HAP-1 (cell line): ENCODE measurements around the gene S1PR4.
A peak's percentile ranks its signal among the peaks of the same experiment; 100 is the strongest.

Experiments
- DNase-seq, 2 experiments: peaks; one replicate each; pipeline ENCODE4 v3.0.0-alpha.2; 2016 to 2020; ENCODE audit warnings: low spot score in 2 of 2
- H3K27me3 ChIP-seq: fragments of 250-450 bp; sonication (Bioruptor Pico); 2 replicates; pipeline ENCODE4 v1.5.1; 2020; ENCODE audit warnings: low read depth, mild to moderate bottlenecking, moderate library complexity
- H3K36me3 ChIP-seq: fragments of 250-450 bp; sonication (Bioruptor Pico); replicated peaks from 2 replicates; pipeline ENCODE4 v1.5.1; 2020; ENCODE audit warnings: mild to moderate bottlenecking
- H3K4me1 ChIP-seq: fragments of 250-450 bp; sonication (Bioruptor Pico); 2 replicates; pipeline ENCODE4 v1.5.1; 2020; ENCODE audit warnings: mild to moderate bottlenecking
- H3K4me3 ChIP-seq: fragments of 250-450 bp; sonication (Bioruptor Pico); 2 replicates; pipeline ENCODE4 v1.5.1; 2020; ENCODE audit warnings: mild to moderate bottlenecking, moderate library complexity
- H3K9me3 ChIP-seq: fragments of 250-450 bp; sonication (Bioruptor Pico); 2 replicates; pipeline ENCODE4 v1.5.1; 2020; ENCODE audit warnings: mild to moderate bottlenecking, moderate library complexity
- in situ Hi-C: fragments of 300-500 bp; cut with MboI; formaldehyde crosslinking; loops from 3 replicates; pipeline ENCODE4 v1.14.3; 2020; ENCODE audit warnings: low sequenced_read_pairs, inconsistent platforms, mixed read lengths

S1PR4 gene

GRCh38 chr19:3179739-3180293 lies 1.2 kb downstream of the S1PR4 start:
- no peaks in the 10 kb centered on the region for H3K27me3 ChIP-seq
- no peaks in the 10 kb centered on the region for H3K9me3 ChIP-seq
- H3K4me3 ChIP-seq: no peak overlapping the region
- in situ Hi-C loops: no loop called here
- no peaks in the 10 kb centered on the region for H3K4me1 ChIP-seq
- DNase-seq: no peak
- H3K36me3 ChIP-seq: no peaks in the 10 kb centered on the region

GRCh38 chr19:3183721-3184641 lies 5.4 kb downstream of the S1PR4 start:
- Histone ChIP-seq H3K4me1 (peaks cover 5% of the 10 kb centered on the region; the same call in 1 of the 2 replicates), H3K36me3 (peaks cover 18% of the 10 kb centered on the region), H3K27me3 (no peaks in the 10 kb centered on the region), H3K4me3 (no peak overlapping the region; the same call in 1 of the 2 replicates), H3K9me3 (no peaks in the 10 kb centered on the region)
- DNase-seq: no peak
- in situ Hi-C loops: no loop called here

DNA sequence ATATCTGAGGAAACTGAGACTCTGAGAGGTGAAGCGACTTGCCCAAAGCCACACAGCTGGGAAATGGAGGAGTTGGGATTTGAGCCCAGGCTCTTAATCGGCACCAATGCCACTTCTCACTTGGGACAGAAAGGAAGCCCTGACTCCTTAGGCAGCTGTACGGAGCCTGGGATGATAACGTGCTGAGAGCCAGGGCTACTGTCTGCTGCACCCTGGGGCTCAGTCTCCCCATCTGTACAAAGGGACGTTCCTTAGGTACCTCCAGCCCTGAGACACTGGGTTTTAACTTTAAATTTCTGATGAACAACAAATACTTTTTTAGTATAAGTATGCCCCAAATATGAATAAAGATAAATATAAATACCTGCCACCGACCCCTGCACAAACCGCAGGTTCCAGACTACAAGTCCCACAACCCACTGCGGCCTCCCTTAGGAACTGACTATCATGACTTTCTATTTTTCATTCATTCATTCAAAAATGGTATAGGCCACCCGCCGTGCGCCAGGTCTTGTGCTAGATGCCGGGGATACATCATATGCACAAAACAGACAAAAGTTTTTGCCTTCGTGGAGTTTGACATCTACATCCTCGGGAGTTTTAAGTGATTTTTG lies 6.4 kb downstream of the S1PR4 start:
- H3K36me3 ChIP-seq: peaks cover 22% of the 10 kb centered on the region
- H3K27me3 ChIP-seq: no peaks in the 10 kb centered on the region
- peak; percentile 70 to 79 for DNase-seq
- peaks cover 5% of the 10 kb centered on the region; the same call in 1 of the 2 replicates for H3K4me1 ChIP-seq
- in situ Hi-C loops: no loop called here
- no peaks in the 10 kb centered on the region for H3K9me3 ChIP-seq
- H3K4me3 ChIP-seq: peak overlapping the region; percentile 88

DNA sequence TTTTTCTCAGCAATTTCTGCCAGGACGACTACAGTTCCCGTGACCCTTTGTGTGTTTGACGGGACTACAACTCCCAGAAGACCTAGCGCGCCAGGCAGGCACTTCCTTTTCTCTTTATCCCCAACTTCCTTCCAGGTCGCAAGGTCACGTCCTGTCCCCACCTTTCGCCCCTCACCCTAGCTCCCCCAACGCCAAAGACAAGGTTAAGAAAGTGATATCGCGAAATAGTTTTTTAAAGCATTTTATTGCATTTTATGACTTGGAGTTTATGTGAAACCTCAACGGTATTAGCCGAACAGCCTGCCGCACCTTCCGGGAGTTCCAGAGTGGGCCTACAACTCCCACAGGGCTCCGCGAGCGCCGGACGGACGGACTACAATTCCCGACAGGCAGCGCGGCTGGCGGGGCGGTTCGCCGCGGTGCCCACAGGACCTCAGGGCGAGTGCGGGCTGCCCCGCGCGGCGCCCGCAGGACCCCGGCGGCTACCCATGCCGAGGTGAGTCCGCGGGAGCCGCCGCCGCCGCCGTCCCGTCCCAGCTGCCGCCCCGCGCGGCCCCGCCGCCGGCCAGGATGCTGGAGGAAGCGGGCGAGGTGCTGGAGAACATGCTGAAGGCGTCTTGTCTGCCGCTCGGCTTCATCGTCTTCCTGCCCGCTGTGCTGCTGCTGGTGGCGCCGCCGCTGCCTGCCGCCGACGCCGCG lies 7.0 kb downstream of the S1PR4 start, which contains the start of gene NCLN:
Gene NCLN, plus strand, starts transcription at position 470 of the 699 bp plus-strand sequence. Its CDS starts 101 bp downstream, at position 571.
- no peaks in the 10 kb centered on the region for H3K9me3 ChIP-seq
- peak; percentile 94 to 96 for DNase-seq
- peak within 1 kb of the TSS; percentile 88 for H3K4me3 ChIP-seq
- H3K27me3 ChIP-seq: no peaks in the 10 kb centered on the region
- in situ Hi-C loops: no loop called here
- peaks cover 5% of the 10 kb centered on the region; the same call in 1 of the 2 replicates for H3K4me1 ChIP-seq
- peaks cover 22% of the 10 kb centered on the region for H3K36me3 ChIP-seq

- no peaks in the 10 kb centered on the region for H3K27me3 ChIP-seq
- in situ Hi-C loops: no loop called here
- peak overlapping the region; percentile 88 for H3K4me3 ChIP-seq
- peaks cover 24% of the 10 kb centered on the region for H3K36me3 ChIP-seq
- no peak for DNase-seq
- H3K9me3 ChIP-seq: no peaks in the 10 kb centered on the region
- peaks cover 5% of the 10 kb centered on the region; the same call in 1 of the 2 replicates for H3K4me1 ChIP-seq
These were observed 7.7 kb downstream of the S1PR4 start for GRCh38 chr19:3186160-3186688.

DNA sequence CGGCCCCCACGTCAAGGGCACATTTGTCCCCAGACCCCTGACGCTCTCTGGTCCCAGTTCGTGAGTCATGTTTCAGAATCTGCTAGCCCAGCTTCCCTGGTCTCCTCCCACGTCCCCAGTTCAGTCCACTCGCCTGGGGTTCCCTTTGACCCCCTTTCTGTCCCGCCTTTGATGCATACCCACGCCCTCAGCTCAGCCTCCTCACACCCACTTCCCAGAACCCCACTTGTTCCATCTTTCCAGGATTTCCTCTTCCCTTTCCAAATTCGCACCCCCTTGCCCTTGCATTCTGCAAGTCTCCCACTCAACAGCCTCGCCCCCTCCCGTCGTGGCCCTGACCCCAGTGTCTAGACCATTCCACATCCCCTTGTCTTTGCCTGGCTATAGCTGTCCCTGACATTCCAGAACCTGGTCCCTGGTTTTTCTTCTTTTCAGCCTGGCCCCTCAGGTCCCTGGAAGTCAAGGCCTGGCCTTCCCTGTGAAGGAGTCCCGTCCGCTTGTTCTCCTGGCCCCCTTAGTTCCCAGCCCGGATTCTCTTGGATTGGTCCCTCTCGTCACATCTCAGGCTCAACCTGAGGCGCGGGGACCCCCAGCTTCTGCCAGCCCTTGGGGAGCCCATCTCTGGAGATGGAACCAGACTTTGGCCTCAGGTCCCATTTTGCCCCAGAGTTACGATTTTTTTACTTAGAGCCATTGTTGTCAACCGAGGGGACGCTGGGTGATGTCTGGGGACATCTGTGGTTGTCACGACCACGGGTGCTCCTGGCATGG lies 8.5 kb downstream of the S1PR4 start:
- Histone ChIP-seq H3K9me3 (no peaks in the 10 kb centered on the region), H3K27me3 (no peaks in the 10 kb centered on the region), H3K36me3 (peaks cover 28% of the 10 kb centered on the region), H3K4me3 (peak overlapping the region; percentile 88), H3K4me1 (peaks cover 5% of the 10 kb centered on the region; the same call in 1 of the 2 replicates)
- no peak for DNase-seq
- in situ Hi-C loops: no loop called here

GRCh38 chr19:3187662-3188511 lies 9.3 kb downstream of the S1PR4 start:
- H3K4me1 ChIP-seq: peaks cover 5% of the 10 kb centered on the region; the same call in 1 of the 2 replicates
- peaks cover 28% of the 10 kb centered on the region for H3K36me3 ChIP-seq
- in situ Hi-C loops: no loop called here
- H3K4me3 ChIP-seq: peak overlapping the region; percentile 88; the same call in 1 of the 2 replicates
- DNase-seq: no peak
- no peaks in the 10 kb centered on the region for H3K27me3 ChIP-seq
- no peaks in the 10 kb centered on the region for H3K9me3 ChIP-seq

GRCh38 chr19:3188627-3189596 lies 10.3 kb downstream of the S1PR4 start:
- no peak for DNase-seq
- Histone ChIP-seq H3K36me3 (peaks cover 32% of the 10 kb centered on the region), H3K27me3 (no peaks in the 10 kb centered on the region), H3K4me3 (no peak overlapping the region), H3K4me1 (peaks cover 5% of the 10 kb centered on the region; the same call in 1 of the 2 replicates), H3K9me3 (no peaks in the 10 kb centered on the region)
- in situ Hi-C loops: no loop called here

DNA sequence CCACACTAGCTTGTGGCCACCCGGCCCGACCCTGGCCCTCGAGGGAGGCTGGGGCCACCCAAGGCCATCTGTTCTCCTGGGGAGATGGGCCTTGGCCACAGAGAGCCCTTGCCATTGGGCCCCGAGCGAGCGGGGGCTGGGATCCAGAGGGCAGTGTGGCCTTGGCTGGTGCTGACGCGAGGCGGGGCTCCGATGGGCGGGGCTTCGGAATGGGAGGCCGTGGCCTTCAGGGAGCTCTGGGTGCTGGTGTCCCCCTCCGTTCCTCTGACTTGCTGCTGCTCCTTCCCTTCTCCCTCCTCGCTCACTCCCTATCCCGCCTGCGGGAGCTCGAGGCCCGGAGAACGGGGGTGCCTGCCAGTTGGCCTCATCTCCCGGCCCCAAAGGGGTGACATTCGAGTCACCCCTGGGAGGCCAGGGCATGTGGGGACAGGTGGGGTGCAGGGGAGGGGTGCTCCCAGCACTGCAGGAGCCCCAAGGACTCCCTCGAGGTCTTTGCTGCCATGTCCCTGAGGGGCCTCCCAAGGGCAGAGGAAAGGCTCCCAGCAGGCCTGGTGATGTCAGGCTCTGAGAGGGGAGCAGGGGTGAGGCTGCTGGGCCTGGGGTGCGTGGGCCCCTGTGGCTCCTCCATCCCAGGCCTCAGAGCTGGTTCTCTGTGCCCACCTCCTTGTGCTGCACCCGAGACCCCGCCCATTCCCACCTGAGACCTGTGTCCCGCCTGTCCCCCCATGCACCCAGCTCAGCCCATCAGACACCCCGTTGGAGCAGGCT lies 11.3 kb downstream of the S1PR4 start:
- Histone ChIP-seq H3K9me3 (no peaks in the 10 kb centered on the region), H3K4me3 (no peak overlapping the region), H3K36me3 (peaks cover 35% of the 10 kb centered on the region), H3K4me1 (peaks cover 5% of the 10 kb centered on the region; the same call in 1 of the 2 replicates), H3K27me3 (no peaks in the 10 kb centered on the region)
- no peak for DNase-seq
- in situ Hi-C loops: no loop called here

GRCh38 chr19:3190470-3190770 lies 11.9 kb downstream of the S1PR4 start:
- in situ Hi-C loops: no loop called here
- H3K36me3 ChIP-seq: peaks cover 35% of the 10 kb centered on the region

More at GRCh38 chr19:3190470-3190770, 11.9 kb downstream of the S1PR4 start:
- no peak for DNase-seq
- peaks cover 5% of the 10 kb centered on the region; the same call in 1 of the 2 replicates for H3K4me1 ChIP-seq
- H3K27me3 ChIP-seq: no peaks in the 10 kb centered on the region
- no peaks in the 10 kb centered on the region for H3K9me3 ChIP-seq
- H3K4me3 ChIP-seq: no peak overlapping the region
